Astrocyte (in vitro differentiated cells and primary cell): ENCODE measurements around the gene TMEM87B.

Experiments used
- EZH2 ChIP-seq: IDR thresholded peaks from 2 replicates; pipeline ENCODE4 v1.6.1; 2012; ENCODE audit warnings: mild to moderate bottlenecking, low read length, inconsistent platforms; ENCODE audit not compliant: insufficient read depth
- TF ChIP-seq, protein P1 (sequence below): IDR thresholded peaks from 2 replicates; pipeline ENCODE4 v1.5.1; 2011; ENCODE audit warnings: low read depth, mild to moderate bottlenecking, inconsistent platforms, low read length, moderate library complexity; ENCODE audit not compliant: insufficient read depth

DNA sequence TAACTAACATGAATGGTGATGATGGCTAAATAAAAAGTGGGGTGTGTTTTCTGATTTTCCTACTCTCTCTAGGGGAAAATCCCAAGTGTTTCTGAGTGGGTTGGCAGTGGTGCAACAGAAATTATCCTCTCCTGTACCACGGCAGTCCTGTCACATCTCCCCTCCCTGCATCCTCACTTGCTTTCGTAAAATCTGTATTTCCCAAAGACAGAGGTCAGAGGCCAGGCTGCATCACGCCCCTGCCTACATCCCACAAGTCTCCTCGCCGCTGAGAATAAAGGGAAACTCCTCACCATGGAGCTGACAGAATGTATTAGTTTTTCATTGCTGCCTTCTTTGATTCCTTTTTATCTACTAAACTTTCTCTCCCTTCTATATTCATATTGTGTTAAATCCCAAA is 96.2 kb downstream of the TMEM87B start:
- no peak for TF ChIP-seq EZH2
- TF ChIP-seq, protein P1, sequence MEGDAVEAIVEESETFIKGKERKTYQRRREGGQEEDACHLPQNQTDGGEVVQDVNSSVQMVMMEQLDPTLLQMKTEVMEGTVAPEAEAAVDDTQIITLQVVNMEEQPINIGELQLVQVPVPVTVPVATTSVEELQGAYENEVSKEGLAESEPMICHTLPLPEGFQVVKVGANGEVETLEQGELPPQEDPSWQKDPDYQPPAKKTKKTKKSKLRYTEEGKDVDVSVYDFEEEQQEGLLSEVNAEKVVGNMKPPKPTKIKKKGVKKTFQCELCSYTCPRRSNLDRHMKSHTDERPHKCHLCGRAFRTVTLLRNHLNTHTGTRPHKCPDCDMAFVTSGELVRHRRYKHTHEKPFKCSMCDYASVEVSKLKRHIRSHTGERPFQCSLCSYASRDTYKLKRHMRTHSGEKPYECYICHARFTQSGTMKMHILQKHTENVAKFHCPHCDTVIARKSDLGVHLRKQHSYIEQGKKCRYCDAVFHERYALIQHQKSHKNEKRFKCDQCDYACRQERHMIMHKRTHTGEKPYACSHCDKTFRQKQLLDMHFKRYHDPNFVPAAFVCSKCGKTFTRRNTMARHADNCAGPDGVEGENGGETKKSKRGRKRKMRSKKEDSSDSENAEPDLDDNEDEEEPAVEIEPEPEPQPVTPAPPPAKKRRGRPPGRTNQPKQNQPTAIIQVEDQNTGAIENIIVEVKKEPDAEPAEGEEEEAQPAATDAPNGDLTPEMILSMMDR, result no peak
